Osteoblast (primary cell): ENCODE measurements around the gene GPRIN1. TPM values are rescaled to one million over a fixed set of nuclear protein-coding genes. Genes with fewer than 3 reads are reported as not detected.
A peak's percentile ranks its signal among the peaks of the same experiment; 100 is the strongest.

Source experiments
- DNase-seq: peaks from one replicate; pipeline ENCODE4 v3.0.0; 2011; ENCODE audit warnings: low spot score, mixed read lengths; ENCODE audit not compliant: insufficient read length; ENCODE audit errors: missing footprints
- H2AFZ ChIP-seq: 2 replicates; pipeline ENCODE4 v1.6.0; 2011; ENCODE audit warnings: mild to moderate bottlenecking, low read length
- H3K27ac ChIP-seq: 2 replicates; pipeline ENCODE4 v1.5.1; 2011; ENCODE audit warnings: mild to moderate bottlenecking, low read depth, low read length, moderate library complexity
- H3K27me3 ChIP-seq: 2 replicates; pipeline ENCODE4 v1.6.0; 2012; ENCODE audit warnings: mild to moderate bottlenecking, control low read depth, inconsistent platforms, low read length, moderate library complexity; ENCODE audit not compliant: insufficient read depth
- H3K36me3 ChIP-seq: 2 replicates; pipeline ENCODE4 v1.5.1; 2011; ENCODE audit warnings: mild to moderate bottlenecking, low read length, control low read depth, moderate library complexity; ENCODE audit not compliant: insufficient read depth
- H3K4me1 ChIP-seq: 2 replicates; pipeline ENCODE4 v1.5.1; 2011; ENCODE audit warnings: mild to moderate bottlenecking, low read length, control low read depth, moderate library complexity; ENCODE audit not compliant: insufficient read depth
- H3K4me2 ChIP-seq: 2 replicates; pipeline ENCODE4 v1.6.0; 2011; ENCODE audit warnings: mild to moderate bottlenecking, low read length; ENCODE audit not compliant: insufficient read depth
- H3K4me3 ChIP-seq: fragments of 200-600 bp; sonication (generic); 3 replicates; pipeline ENCODE4 v1.5.1; 2012; ENCODE audit warnings: mild to moderate bottlenecking, low read length, inconsistent platforms; ENCODE audit not compliant: insufficient read depth
- H3K79me2 ChIP-seq: 2 replicates; pipeline ENCODE4 v1.6.0; 2012; ENCODE audit warnings: mild to moderate bottlenecking, low read length, control low read depth, inconsistent platforms; ENCODE audit not compliant: insufficient read depth
- H3K9me3 ChIP-seq: 2 replicates; pipeline ENCODE4 v1.5.1; 2011; ENCODE audit warnings: low read depth, low read length, control low read depth
- H4K20me1 ChIP-seq: 2 replicates; pipeline ENCODE4 v1.6.0; 2012; ENCODE audit warnings: mild to moderate bottlenecking, low read length, control low read depth; ENCODE audit not compliant: insufficient read depth
- CTCF ChIP-seq: IDR thresholded peaks from 2 replicates; pipeline ENCODE4 v1.5.1; 2011; ENCODE audit warnings: mild to moderate bottlenecking, low read depth, low read length, moderate library complexity; ENCODE audit errors: extremely low read depth
- total RNA-seq: library from RNA; depleted of rRNA; stranded (reverse); fragments of >200 nt; gene quantifications from 2 replicates; pipeline ENCODE4 v1.2.3, GENCODE V29; 2012

The GPRIN1 gene
- total RNA-seq, 1 donor = 1.8 TPM

DNA sequence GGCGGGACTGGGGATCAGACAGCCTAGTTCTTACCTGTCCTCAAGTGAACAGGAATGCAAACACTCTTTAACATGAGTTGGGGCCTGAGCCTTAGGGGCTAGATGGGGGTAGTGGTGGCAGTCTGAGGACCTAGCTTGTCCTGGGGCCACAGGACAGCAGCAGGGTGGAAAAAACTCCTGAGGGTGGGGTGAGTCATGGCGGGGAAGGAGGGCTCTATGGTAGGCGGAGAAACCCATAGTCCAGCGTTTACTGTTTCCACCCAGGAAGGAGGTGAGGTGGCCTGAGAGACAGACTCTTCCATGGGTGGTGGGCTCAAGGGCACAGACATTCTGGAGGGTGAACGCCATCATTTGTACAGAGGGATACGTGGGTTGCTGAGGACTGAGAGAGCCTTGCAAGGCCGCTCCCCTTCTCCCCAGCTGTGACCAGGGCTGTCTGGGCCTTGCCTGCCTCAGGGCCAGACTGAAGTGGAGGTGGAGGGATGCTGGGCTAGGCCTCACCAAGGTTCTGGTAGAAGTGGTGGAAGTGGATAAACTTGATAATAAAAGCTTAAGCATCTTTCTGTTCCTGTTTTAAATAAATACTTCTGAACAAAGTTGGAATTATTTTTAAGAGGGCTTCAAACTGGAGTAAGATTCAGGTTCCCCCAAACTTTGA lies 36.2 kb upstream of the GPRIN1 start:
- Histone ChIP-seq H3K9me3 (no peaks in the 10 kb centered on the region), H3K36me3 (no peaks in the 10 kb centered on the region), H3K4me1 (peaks cover 12% of the 10 kb centered on the region), H3K27ac (no peak overlapping the region), H3K27me3 (no peaks in the 10 kb centered on the region), H2AFZ (peak overlapping the region; percentile 94), H3K4me3 (no peak overlapping the region), H3K79me2 (peaks cover 32% of the 10 kb centered on the region), H3K4me2 (no peak overlapping the region), H4K20me1 (peaks cover 22% of the 10 kb centered on the region)
- no peak for DNase-seq
- no peak for TF ChIP-seq CTCF

DNA sequence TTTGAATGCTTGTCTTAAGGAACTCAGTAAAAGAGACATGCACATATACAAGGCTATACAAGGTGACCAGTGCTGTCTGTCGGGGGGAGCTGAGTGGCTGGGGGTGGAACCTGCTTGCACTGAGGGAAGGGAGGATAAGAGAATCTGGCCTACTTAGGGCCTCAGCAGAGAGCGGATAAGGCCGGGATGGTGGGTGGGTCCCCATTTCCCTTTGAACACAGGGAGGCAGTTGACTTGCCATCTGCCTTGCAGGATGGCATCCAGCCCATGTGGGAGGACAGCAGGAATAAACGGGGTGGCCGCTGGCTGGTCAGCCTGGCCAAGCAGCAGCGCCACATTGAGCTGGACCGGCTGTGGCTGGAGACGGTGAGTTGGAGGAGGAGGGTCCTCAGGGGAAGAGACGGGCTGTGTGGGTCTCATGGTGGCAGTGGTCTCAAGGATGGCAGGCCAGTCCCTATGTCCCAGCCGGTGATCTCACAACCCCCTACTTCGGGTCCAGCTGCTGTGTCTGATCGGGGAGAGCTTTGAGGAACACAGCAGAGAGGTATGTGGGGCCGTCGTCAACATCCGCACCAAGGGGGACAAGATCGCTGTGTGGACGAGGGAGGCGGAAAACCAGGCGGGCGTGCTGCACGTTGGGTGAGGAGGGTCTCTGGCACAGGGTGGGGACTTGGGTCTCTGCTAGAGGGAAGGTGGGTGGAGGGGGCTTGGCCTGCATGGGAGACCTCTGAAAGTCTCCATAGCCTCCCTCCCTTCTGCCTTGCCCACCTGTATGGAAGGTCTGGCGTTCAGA lies 35.1 kb upstream of the GPRIN1 start:
- H2AFZ ChIP-seq = no peak overlapping the region
- peaks cover 21% of the 10 kb centered on the region for H3K79me2 ChIP-seq
- H3K4me2 ChIP-seq = no peak overlapping the region
- no peak overlapping the region for H3K27ac ChIP-seq
- TF ChIP-seq CTCF = no peak
- no peak overlapping the region for H3K4me3 ChIP-seq
- H3K4me1 ChIP-seq = peaks cover 12% of the 10 kb centered on the region
- no peaks in the 10 kb centered on the region for H3K9me3 ChIP-seq
- H3K27me3 ChIP-seq = no peaks in the 10 kb centered on the region
- no peak for DNase-seq
- H4K20me1 ChIP-seq = peaks cover 12% of the 10 kb centered on the region
- H3K36me3 ChIP-seq = no peaks in the 10 kb centered on the region

- no peaks in the 10 kb centered on the region for H3K27me3 ChIP-seq
- no peaks in the 10 kb centered on the region for H3K36me3 ChIP-seq
- peaks cover 17% of the 10 kb centered on the region for H3K79me2 ChIP-seq
- H3K27ac ChIP-seq = no peak overlapping the region
- DNase-seq = no peak
- H2AFZ ChIP-seq = no peak overlapping the region
- no peak overlapping the region for H3K4me3 ChIP-seq
- H3K9me3 ChIP-seq = no peaks in the 10 kb centered on the region
- TF ChIP-seq CTCF = no peak
- peaks cover 12% of the 10 kb centered on the region for H3K4me1 ChIP-seq
- H3K4me2 ChIP-seq = no peak overlapping the region
- peaks cover 8% of the 10 kb centered on the region for H4K20me1 ChIP-seq
These were observed 34.3 kb upstream of the GPRIN1 start for GRCh38 chr5:176644294-176644693.

DNA sequence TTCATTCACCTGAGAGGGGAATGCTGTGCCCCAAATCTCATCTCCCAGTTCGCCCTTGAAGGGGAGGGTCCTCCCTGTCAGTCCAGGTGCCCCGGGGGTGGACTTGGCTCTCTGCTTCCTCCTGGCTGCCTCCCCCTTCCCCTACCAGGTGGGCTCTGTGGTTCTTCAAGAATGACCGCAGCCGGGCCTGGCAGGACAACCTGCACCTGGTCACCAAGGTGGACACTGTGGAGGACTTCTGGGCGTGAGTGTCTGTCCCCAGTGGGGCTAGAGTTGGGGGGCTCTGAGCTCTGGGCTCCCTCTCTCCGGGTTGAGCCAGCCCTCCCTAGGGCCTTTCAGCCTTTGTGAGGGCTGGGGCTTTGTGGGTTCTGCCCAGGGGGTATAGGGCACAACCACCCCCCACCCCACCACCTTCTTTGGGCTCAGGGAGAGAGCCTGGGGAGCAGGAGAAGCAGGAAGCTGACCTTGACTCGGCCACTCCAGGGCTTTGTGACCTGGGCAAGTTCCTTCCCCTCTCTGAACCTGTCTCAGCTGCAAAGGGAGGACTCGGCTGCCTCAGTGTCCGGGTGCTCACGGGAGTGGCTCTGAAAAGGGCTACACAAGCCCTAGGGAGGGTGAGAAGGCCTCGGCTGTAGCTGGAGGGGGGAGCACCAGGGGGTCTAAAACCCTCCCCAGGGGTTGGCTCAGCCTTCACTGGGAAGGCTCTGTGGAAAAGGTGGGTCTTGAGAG lies 33.7 kb upstream of the GPRIN1 start:
- H3K79me2 ChIP-seq = peaks cover 12% of the 10 kb centered on the region
- no peaks in the 10 kb centered on the region for H3K27me3 ChIP-seq
- no peak overlapping the region for H3K4me3 ChIP-seq
- H4K20me1 ChIP-seq = peaks cover 4% of the 10 kb centered on the region
- no peak overlapping the region for H2AFZ ChIP-seq
- H3K9me3 ChIP-seq = no peaks in the 10 kb centered on the region
- no peaks in the 10 kb centered on the region for H3K36me3 ChIP-seq
- H3K4me2 ChIP-seq = no peak overlapping the region
- DNase-seq = no peak
- H3K27ac ChIP-seq = no peak overlapping the region
- peaks cover 12% of the 10 kb centered on the region for H3K4me1 ChIP-seq
- no peak for TF ChIP-seq CTCF
